Sigmoid colon (tissue), 7 donors: ENCODE data around the gene MYO3A. TPM values are rescaled to one million over a fixed set of nuclear protein-coding genes. Genes with fewer than 3 reads are reported as not detected.

Source experiments
- DNase-seq: peaks from one replicate; pipeline ENCODE4 v3.0.0-alpha.2; 2019
- H3K27ac ChIP-seq, 4 donors: fragments of 200-600 bp; sonication (generic); one replicate each; pipeline ENCODE4 v1.5.1; 2016 to 2019; ENCODE audit warnings: mild to moderate bottlenecking in 1 of 4
- H3K27me3 ChIP-seq, 3 donors: fragments of 200-600 bp; sonication (generic); one replicate each; pipeline ENCODE4 v1.5.1; 2019; ENCODE audit warnings: mild to moderate bottlenecking in 1 of 3
- H3K36me3 ChIP-seq, 4 donors: fragments of 200-600 bp; sonication (generic); one replicate each; pipeline ENCODE4 v1.5.1; 2016 to 2019
- H3K4me1 ChIP-seq, 4 donors: fragments of 200-600 bp; sonication (generic); one replicate each; pipeline ENCODE4 v1.5.1; 2017 to 2019
- H3K4me3 ChIP-seq, 4 donors: fragments of 200-600 bp; sonication (generic); one replicate each; pipeline ENCODE4 v1.5.1; 2017 to 2019; ENCODE audit warnings: mild to moderate bottlenecking in 2 of 4, moderate library complexity in 1 of 4
- H3K9me3 ChIP-seq, 4 donors: fragments of 200-600 bp in 3 of 4; sonication (generic) in 3 of 4; one replicate each; pipeline versions ENCODE4 v1.5.1 to v1.6.1; 2013 to 2019
- CTCF ChIP-seq, 4 experiments: fragments of 450-650 bp in 3 of 4; fragments of 200-600 bp in 1 of 4; IDR thresholded peaks; one replicate each; pipeline ENCODE4 v1.5.1; 2016 to 2019; ENCODE audit warnings: antibody characterized with exemption in 4 of 4, mild to moderate bottlenecking in 3 of 4, moderate library complexity in 2 of 4
- EP300 ChIP-seq, 4 donors: sonication (generic); formaldehyde crosslinking; IDR thresholded peaks; one replicate each; pipeline ENCODE4 v1.6.1; 2017; ENCODE audit warnings: antibody characterized with exemption in 4 of 4
- POLR2A ChIP-seq, 2 donors: fragments of 450-650 bp; IDR thresholded peaks; one replicate each; pipeline ENCODE4 v1.6.1; 2016; ENCODE audit warnings: antibody characterized with exemption in 2 of 2, mild to moderate bottlenecking in 2 of 2, moderate library complexity in 2 of 2
- POLR2AphosphoS5 ChIP-seq, 4 donors: sonication (generic); formaldehyde crosslinking; IDR thresholded peaks; one replicate each; pipeline ENCODE4 v1.6.1; 2017; ENCODE audit warnings: antibody characterized with exemption in 4 of 4
- WGBS, 2 donors: extraction: QIAGEN DNeasy Blood & Tissue Kit; methylation state at CpG; one replicate each; pipeline ENCODE4 v1.1.7; 2013; 5-methylcytosine and 5-hydroxymethylcytosine counted together
- intact Hi-C: fragments of 100-400 bp; cut with DNase I; formaldehyde crosslinking; loops from one replicate; pipeline ENCODE4 v1.15.1; 2023
- polyA plus RNA-seq, 3 donors: library from polyadenylated mRNA; stranded (reverse); fragments of 200-250 nt; gene quantifications; one replicate each; pipeline ENCODE4 v1.2.3, GENCODE V29; 2013
- total RNA-seq, 4 donors: library from RNA; depleted of rRNA; stranded (reverse); fragments of >200 nt; gene quantifications; one replicate each; pipeline ENCODE4 v1.1.0, GENCODE V29; 2016
- donor health status: healthy with polysubstance abuse.
- donor health status: Bipolar disorder and iron deficiency.
- donor health status: healthy.

The MYO3A gene
- total and polyA plus RNA-seq, 7 donors: 0.33 to 0.71 (median 0.54) TPM; not detected in 4

DNA sequence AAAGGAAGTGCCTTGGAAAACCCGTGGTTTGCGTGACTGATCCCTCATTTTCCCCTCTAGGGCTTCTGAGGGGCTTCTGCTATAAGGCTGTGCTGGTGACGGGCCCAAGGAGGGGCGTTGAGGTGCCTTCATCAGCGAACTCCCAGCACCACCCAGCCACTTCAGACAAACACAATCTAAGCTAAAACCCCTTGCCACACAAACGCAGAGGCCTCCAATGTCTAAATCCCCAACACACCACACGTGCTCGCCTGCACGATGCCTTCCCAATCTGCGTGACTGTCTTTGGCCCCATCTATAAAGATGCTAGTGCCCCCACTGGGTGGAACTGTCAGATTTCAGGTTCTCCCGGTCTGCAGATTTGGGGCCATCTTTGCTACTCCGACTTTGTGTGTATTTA, 278.5 kb downstream of the MYO3A start:
- 10 to 20% methylated on average over 12 of the region's 12 CpGs for WGBS, 2 donors
- Histone ChIP-seq H3K27me3 (peaks cover 27 to 71% (median 58%) of the 10 kb centered on the region in 3 donors), H3K36me3 (no peaks in the 10 kb centered on the region), H3K4me3 (no peak overlapping the region), H3K4me1 (peaks cover 0 to 24% (median 19%) of the 10 kb centered on the region in 4 donors), H3K27ac (no peak overlapping the region), H3K9me3 (no peaks in the 10 kb centered on the region)
- TF ChIP-seq EP300 (IDR thresholded peaks at IDR 0.05): no peak
- TF ChIP-seq CTCF (IDR thresholded peaks at IDR 0.05): no peak
- TF ChIP-seq POLR2AphosphoS5 (IDR thresholded peaks at IDR 0.05): no peak
- no peak for TF ChIP-seq POLR2A (IDR thresholded peaks at IDR 0.05)
- intact Hi-C loops: no loop called here
- DNase-seq: no peak

- H3K4me1 ChIP-seq: peaks cover 0 to 31% (median 27%) of the 10 kb centered on the region in 4 donors
- H3K9me3 ChIP-seq: no peaks in the 10 kb centered on the region
- no peak overlapping the region for H3K27ac ChIP-seq
- no peaks in the 10 kb centered on the region for H3K36me3 ChIP-seq
- no peak overlapping the region for H3K4me3 ChIP-seq
- TF ChIP-seq EP300 (IDR thresholded peaks at IDR 0.05) (no peak), POLR2A (IDR thresholded peaks at IDR 0.05) (no peak), POLR2AphosphoS5 (IDR thresholded peaks at IDR 0.05) (no peak), CTCF (IDR thresholded peaks at IDR 0.05) (no peak)
- intact Hi-C loops: no loop called here
- WGBS, 2 donors: 25 to 46% methylated on average over 11 of the region's 11 CpGs
- no peak for DNase-seq
- H3K27me3 ChIP-seq: peaks cover 34 to 79% (median 66%) of the 10 kb centered on the region in 3 donors
Measured at GRCh38 chr10:26213157-26213800, 279.2 kb downstream of the MYO3A start.

GRCh38 chr10:26214004-26214403, 280.0 kb downstream of the MYO3A start:
- Histone ChIP-seq H3K9me3 (no peaks in the 10 kb centered on the region), H3K4me3 (no peak overlapping the region), H3K27ac (no peak overlapping the region), H3K36me3 (no peaks in the 10 kb centered on the region), H3K27me3 (peaks cover 34 to 86% (median 71%) of the 10 kb centered on the region in 3 donors), H3K4me1 (peaks cover 0 to 32% (median 28%) of the 10 kb centered on the region in 4 donors)
- TF ChIP-seq POLR2AphosphoS5 (IDR thresholded peaks at IDR 0.05): no peak
- no peak for TF ChIP-seq POLR2A (IDR thresholded peaks at IDR 0.05)
- TF ChIP-seq CTCF (IDR thresholded peaks at IDR 0.05): no peak
- no peak for TF ChIP-seq EP300 (IDR thresholded peaks at IDR 0.05)
- 11 to 20% methylated on average over 7 of the region's 7 CpGs for WGBS, 2 donors
- intact Hi-C loops: no loop called here
- DNase-seq: no peak

DNA sequence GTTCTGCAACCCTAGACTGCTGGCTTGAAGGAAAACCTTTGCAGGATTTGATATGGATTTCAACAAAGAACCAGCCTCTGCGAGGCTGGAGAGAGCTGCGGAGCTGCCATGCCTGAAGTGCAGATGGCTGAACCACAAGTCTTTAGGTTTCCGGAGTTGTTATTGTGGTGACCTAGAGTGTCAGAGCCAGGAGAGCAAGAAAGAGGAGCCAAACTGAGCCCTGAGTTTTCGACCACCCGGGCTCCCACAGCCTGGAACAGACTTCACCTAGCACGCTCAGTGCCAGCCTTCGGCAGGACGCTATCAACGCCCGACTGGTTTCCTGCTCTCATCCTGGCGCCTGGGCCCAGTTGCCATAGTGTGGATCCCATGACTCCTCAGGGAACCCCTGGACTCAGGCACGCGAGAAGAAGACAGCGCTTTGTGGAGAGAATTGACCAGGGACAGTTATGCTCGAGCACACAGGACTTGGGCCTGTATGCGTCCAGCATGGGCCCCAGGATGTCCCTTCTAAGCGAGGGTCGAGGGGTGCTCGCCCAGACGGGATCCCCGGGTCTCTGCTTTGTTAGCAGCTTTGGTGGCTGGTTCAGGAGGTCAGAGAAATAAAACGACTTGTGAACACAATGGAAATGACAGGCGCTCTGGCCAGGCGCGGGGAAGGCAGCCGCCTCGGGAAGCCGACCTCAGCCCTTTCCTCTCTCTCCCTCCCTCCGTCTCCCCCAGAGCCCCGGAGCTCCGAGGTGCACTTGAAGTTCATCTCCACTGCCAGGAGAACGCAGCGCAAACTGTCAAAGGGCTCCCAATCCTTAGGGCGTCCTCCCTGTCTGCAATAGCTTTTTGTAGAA, 280.7 kb downstream of the MYO3A start:
- Histone ChIP-seq H3K4me3 (no peak overlapping the region), H3K9me3 (no peaks in the 10 kb centered on the region), H3K27ac (no peak overlapping the region), H3K36me3 (no peaks in the 10 kb centered on the region), H3K27me3 (peaks cover 36 to 94% (median 73%) of the 10 kb centered on the region in 3 donors), H3K4me1 (peaks cover 0 to 32% (median 28%) of the 10 kb centered on the region in 4 donors)
- 6 to 18% methylated on average over 34 of the region's 34 CpGs for WGBS, 2 donors
- TF ChIP-seq CTCF (IDR thresholded peaks at IDR 0.05) (no peak), EP300 (IDR thresholded peaks at IDR 0.05) (no peak), POLR2AphosphoS5 (IDR thresholded peaks at IDR 0.05) (no peak), POLR2A (IDR thresholded peaks at IDR 0.05) (no peak)
- intact Hi-C loops: no loop called here
- DNase-seq: no peak
